GM10266 (cell line): Measurements from ENCODE around the gene PRR30.
"Not testable (repeated sequence)": the region's sequence is repeated elsewhere in the genome, so short reads cannot be mapped to it uniquely, and the experiment has no call there.

Experiments used
- DNase-seq: peaks from one replicate; pipeline ENCODE4 v3.0.0; 2012; ENCODE audit errors: extremely low spot score
- TF ChIP-seq, protein P1 (sequence below): IDR thresholded peaks from 2 replicates; pipeline ENCODE4 v1.5.1; 2012; ENCODE audit warnings: mild to moderate bottlenecking, low read depth; ENCODE audit not compliant: control insufficient read depth, insufficient read depth; ENCODE audit errors: missing control alignments

PRR30 gene

DNA sequence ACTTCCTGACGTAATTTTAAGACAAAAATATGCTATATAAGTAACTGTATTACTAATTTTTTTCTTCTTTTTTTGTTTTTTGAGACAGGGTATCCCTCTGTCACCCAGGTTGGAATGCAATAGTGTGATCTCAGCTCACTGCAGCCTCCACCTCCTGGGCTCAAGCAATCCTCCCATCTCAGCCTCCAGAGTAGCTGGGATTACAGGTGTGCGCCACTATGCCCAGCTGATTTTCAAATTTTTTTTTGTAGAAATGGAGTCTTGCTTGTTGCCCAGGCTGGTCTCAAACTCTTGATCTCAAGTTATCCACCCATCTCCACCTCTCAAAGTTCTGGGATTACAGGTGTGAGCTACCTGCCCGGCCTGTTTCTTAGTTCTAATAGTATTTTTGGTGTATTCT is 39.3 kb upstream of the PRR30 start:
- TF ChIP-seq, protein P1, sequence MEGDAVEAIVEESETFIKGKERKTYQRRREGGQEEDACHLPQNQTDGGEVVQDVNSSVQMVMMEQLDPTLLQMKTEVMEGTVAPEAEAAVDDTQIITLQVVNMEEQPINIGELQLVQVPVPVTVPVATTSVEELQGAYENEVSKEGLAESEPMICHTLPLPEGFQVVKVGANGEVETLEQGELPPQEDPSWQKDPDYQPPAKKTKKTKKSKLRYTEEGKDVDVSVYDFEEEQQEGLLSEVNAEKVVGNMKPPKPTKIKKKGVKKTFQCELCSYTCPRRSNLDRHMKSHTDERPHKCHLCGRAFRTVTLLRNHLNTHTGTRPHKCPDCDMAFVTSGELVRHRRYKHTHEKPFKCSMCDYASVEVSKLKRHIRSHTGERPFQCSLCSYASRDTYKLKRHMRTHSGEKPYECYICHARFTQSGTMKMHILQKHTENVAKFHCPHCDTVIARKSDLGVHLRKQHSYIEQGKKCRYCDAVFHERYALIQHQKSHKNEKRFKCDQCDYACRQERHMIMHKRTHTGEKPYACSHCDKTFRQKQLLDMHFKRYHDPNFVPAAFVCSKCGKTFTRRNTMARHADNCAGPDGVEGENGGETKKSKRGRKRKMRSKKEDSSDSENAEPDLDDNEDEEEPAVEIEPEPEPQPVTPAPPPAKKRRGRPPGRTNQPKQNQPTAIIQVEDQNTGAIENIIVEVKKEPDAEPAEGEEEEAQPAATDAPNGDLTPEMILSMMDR, result no peak
- DNase-seq, result no peak

DNA sequence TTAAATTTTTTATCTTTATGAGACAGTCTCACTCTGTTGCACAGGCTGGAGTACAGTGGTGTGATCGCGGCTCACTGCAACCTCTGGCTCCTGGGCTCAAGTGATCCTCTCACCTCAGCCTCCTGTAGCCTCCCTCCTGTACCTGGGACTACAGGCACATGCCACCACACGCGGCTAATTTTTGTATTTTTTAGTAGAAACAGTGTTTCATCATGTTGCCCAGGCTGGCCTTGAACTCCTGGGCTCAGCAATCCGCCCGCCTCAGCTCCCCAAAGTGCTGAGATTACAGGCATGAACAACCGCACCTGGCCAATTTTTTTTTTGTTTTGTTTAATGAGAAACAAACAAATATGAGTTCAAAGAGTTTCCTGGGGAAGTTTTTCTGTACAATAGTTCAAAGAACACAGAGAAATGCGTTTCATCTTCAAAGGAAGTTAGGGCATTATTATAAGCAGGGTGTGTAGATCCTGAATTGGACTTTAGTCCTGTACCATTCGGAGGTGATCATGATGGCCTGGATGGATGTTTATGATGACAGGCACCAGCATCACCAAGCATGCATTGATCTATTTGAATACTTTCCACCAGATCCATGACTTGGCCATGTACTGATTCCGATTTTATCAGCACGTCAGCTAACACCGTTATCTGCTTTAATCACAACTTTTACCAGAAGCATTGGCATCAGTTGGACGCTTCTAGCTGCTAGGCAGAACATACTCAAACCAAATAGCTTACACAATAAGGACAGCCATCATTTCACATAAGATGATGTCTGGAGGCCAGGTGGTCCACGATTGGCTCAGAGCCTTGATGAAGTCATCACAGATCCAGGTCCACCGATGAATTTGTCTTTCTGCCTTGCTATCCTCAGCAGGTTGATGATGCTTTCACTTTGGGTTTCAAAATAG is 38.5 kb upstream of the PRR30 start:
- TF ChIP-seq, protein P1, result no peak

DNA sequence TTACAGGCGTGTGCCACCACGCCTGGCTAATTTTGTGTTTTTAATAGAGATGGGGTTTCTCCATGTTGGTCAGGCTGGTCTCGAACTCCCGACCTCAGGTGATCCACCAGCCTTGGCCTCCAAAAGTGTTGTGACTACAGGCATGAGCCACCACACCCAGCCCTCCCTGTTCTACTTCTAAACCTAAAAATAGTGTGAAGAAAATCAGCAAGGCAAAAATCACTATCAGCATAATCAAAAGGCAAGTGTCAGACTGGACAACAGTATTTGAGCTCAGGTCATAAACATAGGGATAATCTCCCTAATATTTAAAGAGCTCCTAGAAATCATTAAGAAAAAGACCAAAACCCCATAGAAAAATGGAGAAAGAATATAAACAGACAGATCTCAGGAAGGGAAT is 36.6 kb upstream of the PRR30 start:
- not testable (repeated sequence) for DNase-seq

More for the DNA sequence above, 38.5 kb upstream of the PRR30 start:
- DNase-seq, result no peak

DNA sequence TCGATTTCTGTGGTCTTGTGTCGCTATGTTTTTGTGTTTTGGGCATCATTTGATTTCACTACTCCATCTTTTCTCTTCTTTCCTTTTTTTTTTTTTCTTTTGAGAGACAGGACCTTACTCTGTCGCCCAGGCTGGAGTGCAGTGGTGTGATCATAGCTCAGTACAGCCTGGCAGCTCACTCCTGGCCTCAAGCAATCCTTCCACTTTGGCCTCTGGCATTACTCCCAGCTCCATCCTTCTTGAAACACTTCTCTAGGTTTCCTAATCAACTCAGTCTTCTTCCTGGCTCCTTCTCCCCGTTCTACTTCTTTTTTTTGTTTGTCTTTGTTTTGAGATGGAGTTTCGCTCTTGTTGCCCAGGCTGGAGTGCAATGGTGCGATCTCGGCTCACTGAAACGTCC is 36.1 kb upstream of the PRR30 start:
- TF ChIP-seq, protein P1, result no peak
- no peak for DNase-seq

DNA sequence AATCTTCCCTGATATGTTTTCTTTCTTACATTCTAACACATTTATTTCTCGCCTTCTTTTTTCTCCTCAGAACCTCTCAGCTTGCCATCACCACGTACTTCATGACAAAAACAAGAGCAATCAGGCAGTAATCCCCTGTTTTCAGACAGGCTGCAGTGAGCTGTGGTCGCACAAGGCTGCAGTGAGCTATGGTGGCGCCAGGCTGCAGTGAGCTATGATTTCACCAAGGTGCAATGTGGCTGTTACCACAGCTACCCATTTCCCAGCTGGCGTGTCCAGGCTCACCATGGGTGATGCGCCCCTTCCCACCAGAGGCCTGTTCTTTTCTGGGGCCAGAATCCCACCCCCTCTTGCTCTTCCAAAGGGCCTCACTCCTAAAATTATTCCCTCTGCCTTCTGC is 35.4 kb upstream of the PRR30 start:
- TF ChIP-seq, protein P1, result no peak
- DNase-seq, result no peak

DNA sequence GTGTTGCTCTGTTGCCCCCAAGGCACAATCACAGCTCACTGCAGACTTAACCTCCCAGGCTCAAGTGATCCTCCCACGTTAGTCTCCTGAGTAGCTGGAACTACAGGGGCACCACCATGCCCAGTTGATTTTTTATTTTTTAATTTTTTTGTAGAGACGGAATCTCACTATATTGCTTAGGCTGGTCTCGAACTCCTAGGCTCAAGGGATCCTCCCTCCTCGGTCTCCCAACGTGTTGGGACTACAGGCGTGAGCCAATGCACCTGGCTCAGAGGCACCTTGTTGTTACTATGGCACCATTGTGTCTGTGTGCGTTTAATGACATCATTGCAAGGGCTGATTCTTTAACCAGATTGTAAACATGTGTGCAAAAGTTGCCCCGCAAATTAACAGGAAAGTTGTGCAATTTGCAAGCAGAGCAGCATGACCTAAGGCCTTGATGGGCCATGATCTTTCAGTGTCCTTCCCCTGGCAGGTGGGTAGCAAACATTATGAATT is 32.2 kb upstream of the PRR30 start:
- DNase-seq, result no peak
- TF ChIP-seq, protein P1, result no peak

DNA sequence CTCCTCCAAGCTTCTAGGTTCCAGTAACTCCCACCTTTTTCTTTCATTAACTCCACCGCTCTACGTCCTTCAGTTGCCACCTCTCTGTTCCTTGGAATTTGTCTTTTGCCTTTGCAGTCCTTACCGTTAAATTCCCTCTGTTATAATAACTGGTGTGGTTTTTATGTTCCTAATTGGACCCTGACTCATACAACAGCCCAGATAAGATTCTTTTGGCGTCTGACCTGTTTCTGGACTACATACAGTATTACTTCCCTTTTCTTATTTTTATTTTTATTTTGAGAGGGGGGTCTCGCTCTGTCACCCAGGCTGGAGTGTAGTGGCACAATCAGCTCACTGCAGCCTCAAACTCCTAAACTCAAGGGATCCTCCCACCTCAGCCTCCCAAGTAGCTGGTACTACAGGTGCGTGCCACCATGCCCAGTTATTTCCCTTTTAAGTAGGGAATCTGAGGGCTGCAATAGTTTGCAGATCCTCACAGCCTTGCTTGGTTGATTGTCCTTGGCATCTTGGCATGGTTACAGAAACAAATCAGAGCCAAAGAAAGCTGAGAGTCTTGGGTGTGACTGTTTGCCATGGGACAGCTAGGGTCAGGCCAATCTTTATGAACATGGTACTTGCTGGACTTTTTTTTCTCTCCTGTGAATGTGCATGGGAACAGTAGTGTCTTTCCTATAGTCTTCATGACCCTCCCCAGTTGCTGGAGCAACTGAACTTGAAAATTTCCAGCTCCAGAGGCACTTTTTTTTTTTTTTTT is 31.5 kb upstream of the PRR30 start:
- no peak for DNase-seq
- TF ChIP-seq, protein P1, result no peak
